Keratinocyte (primary cell): ENCODE results near the gene JAK3. TPM values are rescaled to one million over a fixed set of nuclear protein-coding genes. Genes with fewer than 3 reads are reported as not detected.
"Not testable (repeated sequence)": the region's sequence is repeated elsewhere in the genome, so short reads cannot be mapped to it uniquely, and the experiment has no call there.

Experiments
- DNase-seq: peaks from one replicate; pipeline ENCODE4 v3.0.0-alpha.2; 2011; ENCODE audit warnings: low read depth, missing footprints, low spot score
- FAIRE-seq: peaks from 2 replicates; lab custom pipeline; 2011; peaks lifted over from hg19 to GRCh38; lab: Jason Lieb, UNC
- H2AFZ ChIP-seq: 2 replicates; pipeline ENCODE4 v1.6.0; 2012; ENCODE audit warnings: low read length, control low read depth, inconsistent platforms; ENCODE audit not compliant: control insufficient read depth
- H3K27ac ChIP-seq: 2 replicates; pipeline ENCODE4 v1.5.1; 2011; ENCODE audit warnings: low read length; ENCODE audit not compliant: control insufficient read depth, insufficient read depth
- H3K27me3 ChIP-seq: 3 replicates; pipeline ENCODE4 v1.6.0; 2011; ENCODE audit warnings: low read length; ENCODE audit not compliant: control insufficient read depth, insufficient read depth; ENCODE audit errors: extremely low read depth
- H3K36me3 ChIP-seq, 2 experiments: 2 replicates in 1 of 2; 3 replicates in 1 of 2; pipeline ENCODE4 v1.5.1; 2011; ENCODE audit warnings: low read length in 2 of 2, mild to moderate bottlenecking in 1 of 2; ENCODE audit not compliant: control insufficient read depth in 2 of 2, insufficient read depth in 2 of 2; ENCODE audit errors: extremely low read depth in 1 of 2
- H3K4me1 ChIP-seq: 3 replicates; pipeline ENCODE4 v1.5.1; 2011; ENCODE audit warnings: low read length; ENCODE audit not compliant: control insufficient read depth, insufficient read depth; ENCODE audit errors: extremely low read depth
- H3K4me2 ChIP-seq: 3 replicates; pipeline ENCODE4 v1.6.0; 2011; ENCODE audit warnings: low read depth, low read length; ENCODE audit not compliant: control insufficient read depth, insufficient read depth; ENCODE audit errors: extremely low read depth
- H3K4me3 ChIP-seq, 3 experiments: fragments of 200-600 bp in 1 of 3; sonication (generic) in 1 of 3; 2 replicates in 2 of 3; 3 replicates in 1 of 3; pipeline ENCODE4 v1.5.1; 2011 to 2016; ENCODE audit warnings: low read length in 3 of 3, mild to moderate bottlenecking in 3 of 3, control low read depth in 2 of 3, inconsistent platforms in 1 of 3, low read depth in 1 of 3, mixed read lengths in 1 of 3, mixed run types in 1 of 3, moderate library complexity in 1 of 3; ENCODE audit not compliant: control insufficient read depth in 2 of 3, insufficient read depth in 2 of 3; ENCODE audit errors: extremely low read depth in 1 of 3
- H3K79me2 ChIP-seq: 2 replicates; pipeline ENCODE4 v1.6.0; 2012; ENCODE audit warnings: low read length; ENCODE audit not compliant: control insufficient read depth, insufficient read depth
- H3K9ac ChIP-seq: 3 replicates; pipeline ENCODE4 v1.6.0; 2011; ENCODE audit warnings: low read length; ENCODE audit not compliant: control insufficient read depth, insufficient read depth; ENCODE audit errors: extremely low read depth
- H3K9me1 ChIP-seq: 3 replicates; pipeline ENCODE4 v1.6.0; 2011; ENCODE audit warnings: low read length; ENCODE audit not compliant: control insufficient read depth, insufficient read depth; ENCODE audit errors: extremely low read depth
- H3K9me3 ChIP-seq: 2 replicates; pipeline ENCODE4 v1.5.1; 2012; ENCODE audit warnings: low read depth, low read length; ENCODE audit not compliant: control insufficient read depth
- H4K20me1 ChIP-seq: 3 replicates; pipeline ENCODE4 v1.6.0; 2011; ENCODE audit warnings: low read length; ENCODE audit not compliant: control insufficient read depth, insufficient read depth; ENCODE audit errors: extremely low read depth
- CTCF ChIP-seq, 3 experiments: IDR thresholded peaks in 1 of 3; conservative IDR thresholded peaks in 1 of 3; optimal IDR thresholded peaks in 1 of 3; 2 replicates in 2 of 3; 3 replicates in 1 of 3; pipeline versions ENCODE3 to v1.5.1; 2011; ENCODE audit warnings: low read length in 3 of 3, mild to moderate bottlenecking in 3 of 3, moderate library complexity in 2 of 3, control low read depth in 1 of 3, inconsistent platforms in 1 of 3; ENCODE audit not compliant: insufficient read depth in 2 of 3; ENCODE audit errors: extremely low read depth in 1 of 3
- EZH2 ChIP-seq: IDR thresholded peaks from one replicate; pipeline ENCODE4 v1.6.1; 2012; ENCODE audit warnings: inconsistent platforms, mild to moderate bottlenecking, low read length, moderate library complexity
- dilution Hi-C: fragments of 300-500 bp; cut with MboI; formaldehyde crosslinking; loops from one replicate; pipeline ENCODE4 v1.7.0; 2020; ENCODE audit warnings: low sequenced_read_pairs; ENCODE audit not compliant: extremely low pct_ligation_motif_present
- polyA plus RNA-seq, 5 experiments: library from polyadenylated mRNA; depleted of rRNA in 3 of 5; stranded (reverse) in 3 of 5; stranded (forward) in 1 of 5; unstranded in 1 of 5; fragments of >200 nt; gene quantifications; 1 replicate in 1 of 5; 2 replicates in 3 of 5; 3 replicates in 1 of 5; pipeline versions ENCODE4 v1.2.1 to v1.2.3, GENCODE V29; 2011 to 2012; ENCODE audit warnings: missing spikeins in 2 of 5, low read depth in 1 of 5, low replicate concordance in 1 of 5

Gene JAK3
- polyA plus RNA-seq, 1 donor (not counting 4 experiments of a cell fraction or from before 2014, with no cell fraction given) = 0.37 TPM

GRCh38 chr19:17787274-17787913 is 60.4 kb downstream of the JAK3 start:
- H3K4me1 ChIP-seq = peaks cover 7% of the 10 kb centered on the region
- H2AFZ ChIP-seq = no peak overlapping the region
- H3K27ac ChIP-seq = no peak overlapping the region
- H3K9me3 ChIP-seq = no peaks in the 10 kb centered on the region
- no peaks in the 10 kb centered on the region for H3K9me1 ChIP-seq
- dilution Hi-C loops = no loop called here
- H3K9ac ChIP-seq = no peak overlapping the region
- H3K36me3 ChIP-seq = no peaks in the 10 kb centered on the region
- H3K27me3 ChIP-seq = no peaks in the 10 kb centered on the region
- DNase-seq (no peak), FAIRE-seq (no peak)
- H3K79me2 ChIP-seq = no peaks in the 10 kb centered on the region
- TF ChIP-seq EZH2 (no peak), CTCF (optimal IDR thresholded peaks at IDR 0.05 in 1 of 3, IDR thresholded peaks at IDR 0.05 in 1 of 3, conservative IDR thresholded peaks at IDR 0.05 in 1 of 3; ENCODE audit: extremely low read depth in 1 of 3, insufficient read depth in 2 of 3, low read length in 3 of 3) (no peak)
- H3K4me3 ChIP-seq = no peak overlapping the region
- H4K20me1 ChIP-seq = no peaks in the 10 kb centered on the region
- no peak overlapping the region for H3K4me2 ChIP-seq

GRCh38 chr19:17784201-17785008 is 63.4 kb downstream of the JAK3 start:
- H4K20me1 ChIP-seq = no peaks in the 10 kb centered on the region
- H3K27ac ChIP-seq = no peak overlapping the region
- H3K36me3 ChIP-seq = no peaks in the 10 kb centered on the region
- no peaks in the 10 kb centered on the region for H3K27me3 ChIP-seq
- FAIRE-seq (peak; percentile 75), DNase-seq (no peak)
- H3K9me3 ChIP-seq = no peaks in the 10 kb centered on the region
- no peak overlapping the region for H3K9ac ChIP-seq
- H2AFZ ChIP-seq = peak overlapping the region; percentile 81
- no peaks in the 10 kb centered on the region for H3K79me2 ChIP-seq
- dilution Hi-C loops = no loop called here
- no peak for TF ChIP-seq EZH2
- peak; percentile 75 to 83 (median 81) for TF ChIP-seq CTCF (optimal IDR thresholded peaks at IDR 0.05 in 1 of 3, IDR thresholded peaks at IDR 0.05 in 1 of 3, conservative IDR thresholded peaks at IDR 0.05 in 1 of 3; ENCODE audit: extremely low read depth in 1 of 3, insufficient read depth in 2 of 3, low read length in 3 of 3)
- peak overlapping the region in 1 of 3 experiments; percentile 36 for H3K4me3 ChIP-seq
- H3K4me1 ChIP-seq = no peaks in the 10 kb centered on the region
- H3K4me2 ChIP-seq = peak overlapping the region; percentile 42
- H3K9me1 ChIP-seq = no peaks in the 10 kb centered on the region

GRCh38 chr19:17783721-17784120 is 64.1 kb downstream of the JAK3 start:
- H3K9ac ChIP-seq, H2AFZ ChIP-seq, H3K36me3 ChIP-seq, DNase-seq, FAIRE-seq, H3K27me3 ChIP-seq, H3K79me2 ChIP-seq, H3K27ac ChIP-seq, H3K9me1 ChIP-seq, H3K9me3 ChIP-seq, H3K4me2 ChIP-seq, H3K4me1 ChIP-seq, dilution Hi-C loops, H3K4me3 ChIP-seq, H4K20me1 ChIP-seq: not testable (repeated sequence)
